ENCODE data around the gene LAPTM4A.
"Not testable (repeated sequence)": the region's sequence is repeated elsewhere in the genome, so short reads cannot be mapped to it uniquely, and the experiment has no call there.

LAPTM4A gene

DNA sequence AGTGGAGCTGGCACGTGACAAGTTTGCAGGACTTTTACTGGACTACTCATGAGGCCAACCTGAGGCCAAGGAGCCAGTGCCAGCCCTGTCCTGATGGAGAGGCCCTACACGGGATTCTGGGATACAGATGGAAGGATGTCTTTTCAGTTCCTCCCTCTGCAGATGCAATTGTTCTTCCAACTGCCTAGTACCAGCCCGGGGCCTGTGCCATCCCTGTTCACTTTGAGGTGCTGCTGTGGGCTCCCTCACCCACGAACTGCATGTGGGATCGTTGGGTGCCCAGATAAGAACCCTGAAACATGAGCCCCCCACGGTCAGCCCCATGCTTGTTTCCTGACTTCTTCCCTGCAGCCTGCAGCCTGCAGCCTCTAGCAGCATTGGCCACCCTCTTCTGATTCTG, 25.3 kb upstream of the LAPTM4A start:
- no peak for DNase-seq (ENCODE audit: low spot score)

GRCh38 chr2:20074901-20075300, 23.5 kb upstream of the LAPTM4A start:
- no peak for DNase-seq (ENCODE audit: low spot score)

- not testable (repeated sequence) for DNase-seq (ENCODE audit: low spot score)
Observed at GRCh38 chr2:20074046-20074648, 22.7 kb upstream of the LAPTM4A start.

DNA sequence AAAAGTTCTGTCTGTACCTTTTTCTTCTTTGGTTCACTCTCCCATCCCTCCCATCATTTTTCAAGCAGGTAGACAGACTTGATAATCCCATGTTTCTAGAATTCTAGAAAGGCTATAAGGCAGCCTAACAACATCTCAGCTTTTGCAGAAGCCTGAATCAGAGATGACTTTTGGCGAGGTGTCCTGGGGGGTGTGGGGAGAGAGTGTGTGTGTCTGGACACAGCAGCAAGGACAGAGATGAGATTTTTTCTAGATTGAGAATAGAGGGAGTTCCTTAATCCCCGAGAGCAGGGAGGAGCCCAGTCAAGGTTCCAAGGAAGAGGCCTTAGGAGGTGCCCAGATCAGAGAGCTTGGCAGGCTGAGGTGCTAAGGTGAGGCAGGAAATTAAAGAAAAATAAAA, 22.0 kb upstream of the LAPTM4A start:
- DNase-seq (ENCODE audit: low spot score), result no peak

DNA sequence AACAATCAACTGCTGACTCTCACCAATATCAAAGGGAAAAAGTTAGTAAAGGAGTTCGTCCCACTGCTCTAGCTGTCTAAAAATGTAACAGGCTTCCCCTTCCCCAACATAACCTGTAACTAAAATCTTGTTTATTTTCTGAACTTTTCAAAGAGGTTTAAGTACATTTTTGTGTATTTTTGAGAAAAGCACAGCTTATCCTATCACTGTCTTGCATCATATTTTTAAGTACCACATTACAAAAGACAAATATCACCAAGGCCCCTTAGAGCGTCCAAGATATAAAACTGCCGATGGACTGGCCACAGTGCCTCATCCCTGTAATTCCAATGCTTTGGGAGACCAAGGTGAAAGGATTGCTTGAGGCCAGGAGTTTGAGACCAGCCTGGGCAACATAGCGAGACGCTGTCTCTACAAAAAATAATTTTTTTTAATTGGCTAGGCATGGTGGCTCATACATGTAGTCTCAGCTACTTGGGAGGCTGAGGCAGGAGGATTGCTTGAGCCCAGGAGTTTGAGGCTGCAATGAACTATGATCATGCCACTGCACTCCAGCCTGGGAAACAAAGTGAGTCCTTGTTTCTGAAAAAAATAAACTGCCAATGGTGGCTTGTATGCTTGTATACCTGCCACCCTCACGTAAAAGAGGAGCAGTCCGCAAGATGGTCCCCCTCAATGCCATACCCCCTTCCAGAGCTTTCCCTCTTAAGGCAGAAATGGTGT, 21.2 kb upstream of the LAPTM4A start:
- DNase-seq (ENCODE audit: low spot score), result no peak

- no peak for DNase-seq (ENCODE audit: low spot score)
Observed at GRCh38 chr2:20071397-20072383, 20.3 kb upstream of the LAPTM4A start.

DNA sequence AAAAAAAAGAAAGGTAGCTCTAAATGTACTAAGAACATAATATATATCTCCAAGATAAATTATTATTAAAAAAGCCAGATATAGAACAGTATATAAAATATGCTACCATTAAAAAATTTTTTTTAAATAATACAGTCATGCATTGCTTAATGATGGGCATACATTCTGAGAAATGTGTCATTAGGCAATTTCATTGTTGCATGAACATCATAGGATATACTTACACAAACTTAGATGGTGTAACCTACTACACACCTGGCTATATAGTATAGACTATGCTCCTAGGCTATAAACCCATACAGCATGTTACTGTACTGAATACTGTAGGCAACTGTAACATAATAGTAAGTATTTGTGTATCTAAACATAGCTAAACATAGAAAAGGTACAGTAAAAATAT, 18.3 kb upstream of the LAPTM4A start:
- DNase-seq (ENCODE audit: low spot score), result no peak

GRCh38 chr2:20067992-20068584, 16.7 kb upstream of the LAPTM4A start:
- no peak for DNase-seq (ENCODE audit: low spot score)

DNA sequence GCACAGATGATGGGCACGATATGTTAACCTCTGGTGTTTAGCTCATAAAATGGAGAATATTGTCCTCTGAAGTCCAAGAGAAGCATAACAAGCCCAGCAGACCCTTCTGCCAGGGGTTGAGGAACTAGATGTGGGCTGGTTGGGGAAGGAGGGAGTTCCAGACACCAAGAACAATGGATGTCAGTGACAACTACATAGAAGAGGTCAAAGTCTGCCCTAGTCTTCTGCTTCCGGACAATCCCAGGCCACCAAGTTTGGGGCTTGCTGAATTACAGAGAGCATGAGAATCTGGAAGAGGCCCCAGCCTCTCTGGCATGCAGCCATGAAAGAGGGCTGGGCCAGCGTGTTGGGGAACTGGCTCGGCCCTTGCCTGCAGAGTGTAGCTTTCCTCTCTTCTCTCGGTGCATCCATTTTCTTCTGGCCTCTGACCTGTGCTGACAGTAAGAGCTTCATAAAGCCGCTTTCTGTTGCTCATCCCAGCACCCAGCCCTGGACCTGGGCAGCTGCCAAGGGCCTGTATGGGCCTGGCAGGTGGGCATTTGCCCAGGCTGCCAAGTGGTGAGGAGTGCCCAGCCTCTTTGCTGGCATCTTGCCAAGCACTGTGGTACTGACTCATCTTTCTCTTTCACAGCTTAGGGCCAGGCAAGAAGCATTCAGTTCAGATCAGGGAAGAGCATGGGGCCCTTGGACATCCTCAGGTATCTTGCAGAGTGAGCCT, 14.6 kb upstream of the LAPTM4A start:
- DNase-seq (ENCODE audit: low spot score), result peak; percentile 22

GRCh38 chr2:20064841-20065240, 13.4 kb upstream of the LAPTM4A start:
- DNase-seq (ENCODE audit: low spot score), result no peak

- no peak for DNase-seq (ENCODE audit: low spot score)
Observed at GRCh38 chr2:20064421-20064820, 13.0 kb upstream of the LAPTM4A start.

DNA sequence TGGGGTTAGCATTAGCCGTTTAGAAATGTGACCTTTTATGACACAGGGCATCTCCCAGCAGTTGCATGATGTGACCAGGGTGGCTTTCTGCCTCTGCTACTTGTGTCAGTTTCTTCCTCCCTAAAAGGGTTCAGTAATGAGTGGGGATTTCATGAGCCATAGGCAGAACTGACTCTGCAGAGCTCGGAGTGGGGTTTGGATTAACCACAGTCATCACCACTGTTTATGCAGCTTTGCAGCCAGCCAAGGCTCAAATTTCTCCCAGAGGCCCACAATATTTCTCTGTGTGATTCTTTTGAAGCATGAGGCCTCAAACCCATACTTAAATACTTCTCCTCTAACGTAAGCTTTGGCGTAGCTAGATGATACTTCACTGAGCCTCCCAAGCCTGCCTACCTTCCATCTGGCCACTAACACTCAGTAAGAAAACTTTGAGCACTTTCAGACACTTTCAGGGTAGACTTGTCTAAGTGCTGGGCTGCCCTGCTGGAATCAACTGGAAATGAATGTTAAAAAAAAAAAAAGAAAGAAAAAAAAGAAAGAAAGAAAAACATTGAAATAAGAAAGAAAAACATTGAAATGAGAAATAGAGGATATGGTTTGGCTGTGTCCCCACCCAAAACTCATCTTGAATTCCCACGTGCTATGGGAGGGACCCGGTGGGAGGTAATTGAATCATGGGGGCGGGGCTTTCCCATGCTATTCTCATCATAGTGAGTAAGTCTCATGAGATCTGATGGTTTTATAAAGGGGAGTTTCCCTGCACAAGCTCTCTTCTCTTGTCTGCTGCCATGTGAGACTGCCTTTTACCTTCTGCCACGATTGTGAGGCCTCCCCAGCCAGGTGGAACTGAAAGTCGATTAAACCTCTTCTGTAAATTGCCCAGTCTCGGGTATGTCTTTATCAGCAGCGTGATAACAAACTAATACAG, 11.5 kb upstream of the LAPTM4A start:
- no peak for DNase-seq (ENCODE audit: low spot score)

DNA sequence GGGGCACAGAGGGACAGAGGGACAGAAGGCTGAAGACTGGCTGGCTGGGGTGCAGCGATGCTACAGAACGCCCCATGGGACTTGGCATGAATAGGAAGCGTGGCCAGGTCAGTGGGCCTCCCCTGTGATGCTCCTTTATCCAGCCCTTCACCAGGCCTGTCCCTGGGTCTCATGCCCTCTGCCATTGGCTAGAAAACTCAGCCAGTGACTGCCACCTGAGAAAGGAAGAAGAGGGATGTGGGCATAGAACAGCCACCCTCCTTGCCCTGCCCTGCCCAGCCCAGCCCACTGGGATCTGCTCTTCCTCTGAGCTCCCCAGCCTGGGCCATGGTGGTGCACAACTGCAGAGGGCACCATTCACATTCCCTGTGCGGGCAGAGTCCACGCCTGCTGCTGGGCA, 10.5 kb upstream of the LAPTM4A start:
- DNase-seq (ENCODE audit: low spot score), result no peak

GRCh38 chr2:20061476-20061875, 10.0 kb upstream of the LAPTM4A start:
- DNase-seq (ENCODE audit: low spot score), result no peak

GRCh38 chr2:20060106-20060505, 8.7 kb upstream of the LAPTM4A start:
- DNase-seq (ENCODE audit: low spot score), result no peak

DNA sequence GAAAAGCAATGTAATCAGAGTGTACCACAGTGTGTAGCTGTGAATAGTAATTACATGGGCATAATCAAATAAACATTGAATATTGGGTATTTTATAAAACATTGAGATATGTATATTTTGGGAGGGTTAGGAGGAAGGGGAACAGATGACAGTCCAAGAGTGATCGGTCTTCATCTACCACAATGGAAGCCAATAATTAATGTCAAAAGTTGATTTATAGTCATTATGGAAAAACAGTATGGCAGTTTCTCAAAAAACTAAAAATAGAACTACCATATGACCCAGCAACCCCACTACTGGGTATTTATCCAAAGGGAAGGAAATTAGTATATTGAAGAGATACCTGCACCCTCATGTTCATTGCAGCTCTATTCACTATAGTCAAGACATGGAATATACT, 5.8 kb upstream of the LAPTM4A start:
- no peak for DNase-seq (ENCODE audit: low spot score)

- DNase-seq (ENCODE audit: low spot score), result no peak
Observed at GRCh38 chr2:20054931-20055330, 3.5 kb upstream of the LAPTM4A start.

- no peak for DNase-seq (ENCODE audit: low spot score)
Observed at GRCh38 chr2:20054119-20054518, 2.7 kb upstream of the LAPTM4A start.

DNA sequence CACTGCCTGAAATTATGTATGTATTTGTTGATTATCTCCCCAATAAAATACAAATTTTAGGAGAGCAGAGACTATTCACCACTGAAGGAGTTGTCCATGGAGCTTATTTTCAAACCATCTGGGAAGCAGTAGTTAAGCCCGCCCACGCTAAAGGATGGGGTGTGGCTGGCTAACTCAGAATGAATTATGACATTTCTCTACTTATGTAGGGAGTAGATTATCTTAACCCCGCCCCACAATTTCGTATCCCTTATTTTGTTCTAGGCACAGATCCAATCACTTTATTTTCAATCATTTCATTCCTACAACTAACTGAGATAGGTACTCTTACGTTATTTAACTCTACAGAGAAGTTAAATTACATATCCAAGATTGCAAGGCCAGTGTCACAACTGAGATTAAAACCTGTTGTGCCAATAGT, 1.4 kb upstream of the LAPTM4A start:
- DNase-seq (ENCODE audit: low spot score), result no peak

DNA sequence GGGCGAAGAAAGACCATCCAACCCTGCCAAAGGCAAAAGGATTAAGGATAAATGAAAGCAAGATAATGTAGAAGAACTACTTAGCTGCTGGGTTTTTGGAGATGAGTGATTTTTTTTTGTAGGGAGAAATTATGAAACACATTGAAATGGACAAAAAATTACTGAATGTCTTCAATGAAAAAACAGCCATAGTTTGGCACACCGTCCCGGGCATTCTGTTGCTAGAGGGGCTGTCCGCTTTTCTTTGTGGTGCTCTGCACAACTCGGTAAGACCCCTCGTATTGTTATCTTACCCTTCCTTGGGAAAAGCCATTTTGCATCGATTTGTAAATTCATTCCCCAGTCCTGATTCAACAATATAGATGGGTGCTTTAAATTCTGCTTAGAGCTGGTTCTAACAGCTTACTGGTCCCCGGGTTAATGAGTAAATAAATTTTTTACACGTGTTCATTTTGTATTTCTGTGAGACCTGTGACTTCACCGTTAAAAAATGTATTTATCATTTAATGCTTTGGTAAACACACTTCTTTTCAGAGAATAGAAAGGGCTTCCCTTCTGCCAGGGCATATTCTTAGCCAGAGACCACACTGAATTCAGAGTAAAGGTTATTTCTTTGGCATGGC, 912 bp upstream of the LAPTM4A start:
- DNase-seq (ENCODE audit: low spot score), result no peak
